RPMI8226 (cell line): ENCODE measurements around the gene CRIP2.

Source experiments
- DNase-seq: peaks from one replicate; pipeline ENCODE4 v3.0.0-alpha.2; 2015

CRIP2 gene, protein sequence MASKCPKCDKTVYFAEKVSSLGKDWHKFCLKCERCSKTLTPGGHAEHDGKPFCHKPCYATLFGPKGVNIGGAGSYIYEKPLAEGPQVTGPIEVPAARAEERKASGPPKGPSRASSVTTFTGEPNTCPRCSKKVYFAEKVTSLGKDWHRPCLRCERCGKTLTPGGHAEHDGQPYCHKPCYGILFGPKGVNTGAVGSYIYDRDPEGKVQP

DNA sequence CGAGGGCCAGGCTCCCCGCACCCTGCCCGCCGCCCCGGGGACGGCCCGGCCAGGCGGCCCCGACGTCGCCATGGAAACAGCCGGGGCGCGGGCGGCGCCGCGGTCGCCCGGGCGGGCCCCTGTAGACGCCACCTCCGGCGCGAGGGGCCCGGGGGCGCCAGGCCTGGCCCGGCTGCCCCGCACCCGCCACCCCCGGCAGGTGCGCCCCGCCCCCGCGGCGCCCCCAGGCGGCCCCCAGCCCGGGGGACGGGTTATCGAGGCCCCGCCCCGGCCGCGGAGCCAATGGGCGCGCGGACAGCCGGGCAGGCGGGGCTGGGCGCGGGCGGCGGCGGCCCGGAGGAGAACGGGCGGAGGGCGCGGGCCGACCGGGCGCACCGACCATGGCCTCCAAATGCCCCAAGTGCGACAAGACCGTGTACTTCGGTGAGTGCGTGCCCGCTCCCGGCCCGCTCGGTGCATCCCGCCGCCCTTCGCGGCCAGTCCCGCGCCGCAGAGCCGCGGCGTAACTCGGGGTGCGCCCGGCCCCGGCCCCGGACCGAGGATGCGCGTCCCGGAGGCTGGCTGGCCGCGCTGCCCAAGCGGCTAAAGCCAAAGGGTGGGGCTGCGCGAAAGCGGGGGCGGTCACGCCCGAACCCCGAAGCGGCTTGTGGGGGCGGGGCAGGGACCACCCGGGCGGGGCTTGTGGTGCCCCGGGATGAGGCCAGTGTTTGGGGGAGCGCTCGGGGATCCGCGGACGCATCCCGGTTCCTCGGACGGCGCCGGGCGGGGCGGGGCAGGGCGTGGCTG is at the start of gene CRIP2:
Gene CRIP2 (plus strand): TSS at position 339 of the 786 bp plus-strand sequence. CDS start 42 bp downstream, at position 381.
- DNase-seq, result peak; percentile 45

GRCh38 chr14:105424861-105425260 is 49.8 kb upstream of the CRIP2 start:
- no peak for DNase-seq

- DNase-seq, result no peak
Measured at GRCh38 chr14:105425823-105426247, 48.8 kb upstream of the CRIP2 start.

GRCh38 chr14:105426416-105427130 is 48.0 kb upstream of the CRIP2 start:
- no peak for DNase-seq

- DNase-seq, result no peak
Measured at GRCh38 chr14:105427412-105427811, 47.2 kb upstream of the CRIP2 start.

- no peak for DNase-seq
Measured at GRCh38 chr14:105427936-105428485, 46.6 kb upstream of the CRIP2 start.

GRCh38 chr14:105430042-105430441 is 44.6 kb upstream of the CRIP2 start:
- DNase-seq, result no peak

GRCh38 chr14:105430565-105430964 is 44.1 kb upstream of the CRIP2 start:
- DNase-seq, result no peak

DNA sequence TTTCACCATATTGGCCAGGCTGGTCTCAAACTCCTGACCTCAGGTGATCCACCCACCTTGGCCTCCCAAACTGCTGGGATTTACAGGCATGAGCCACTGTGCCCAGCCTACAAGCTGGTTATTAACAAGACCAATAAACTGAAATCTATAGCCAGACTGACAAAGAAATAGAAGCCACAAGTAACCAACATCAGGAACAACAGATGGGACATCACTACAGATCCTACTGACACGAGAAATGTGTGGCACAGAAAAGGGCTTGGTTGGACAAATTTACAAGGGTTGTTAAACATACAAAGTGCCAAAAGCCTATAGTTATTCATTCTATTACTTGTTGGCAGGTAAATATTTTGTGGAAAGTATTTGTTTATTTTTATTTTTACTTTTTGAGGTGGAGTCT is 43.4 kb upstream of the CRIP2 start:
- no peak for DNase-seq

- DNase-seq, result no peak
Measured at GRCh38 chr14:105432657-105433056, 42.0 kb upstream of the CRIP2 start.

- DNase-seq, result no peak
Measured at GRCh38 chr14:105433161-105433605, 41.4 kb upstream of the CRIP2 start.

DNA sequence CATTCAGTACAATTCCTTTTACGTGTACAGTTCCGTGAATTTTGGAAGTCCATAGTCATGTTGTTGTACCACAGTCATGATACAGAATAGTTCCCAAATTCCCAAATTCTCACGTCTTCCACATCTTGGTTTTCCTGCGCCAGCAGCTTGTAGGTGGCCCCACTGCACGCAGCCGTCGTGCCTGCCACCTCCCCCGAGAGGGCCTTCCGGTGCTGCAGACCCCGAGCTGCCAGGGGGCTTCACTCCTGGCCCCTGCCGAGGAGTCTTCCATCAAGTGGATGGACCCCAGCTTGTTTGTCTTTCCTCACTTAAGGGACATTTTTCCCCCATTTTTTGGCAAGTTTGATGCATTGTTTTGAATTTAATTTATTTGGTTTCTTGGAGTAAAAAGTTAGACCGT is 38.2 kb upstream of the CRIP2 start:
- no peak for DNase-seq

- DNase-seq, result peak; percentile 11
Measured at GRCh38 chr14:105436891-105437722, 37.5 kb upstream of the CRIP2 start.

GRCh38 chr14:105437723-105438500 is 36.7 kb upstream of the CRIP2 start:
- no peak for DNase-seq

GRCh38 chr14:105439179-105439578 is 35.4 kb upstream of the CRIP2 start:
- no peak for DNase-seq

DNA sequence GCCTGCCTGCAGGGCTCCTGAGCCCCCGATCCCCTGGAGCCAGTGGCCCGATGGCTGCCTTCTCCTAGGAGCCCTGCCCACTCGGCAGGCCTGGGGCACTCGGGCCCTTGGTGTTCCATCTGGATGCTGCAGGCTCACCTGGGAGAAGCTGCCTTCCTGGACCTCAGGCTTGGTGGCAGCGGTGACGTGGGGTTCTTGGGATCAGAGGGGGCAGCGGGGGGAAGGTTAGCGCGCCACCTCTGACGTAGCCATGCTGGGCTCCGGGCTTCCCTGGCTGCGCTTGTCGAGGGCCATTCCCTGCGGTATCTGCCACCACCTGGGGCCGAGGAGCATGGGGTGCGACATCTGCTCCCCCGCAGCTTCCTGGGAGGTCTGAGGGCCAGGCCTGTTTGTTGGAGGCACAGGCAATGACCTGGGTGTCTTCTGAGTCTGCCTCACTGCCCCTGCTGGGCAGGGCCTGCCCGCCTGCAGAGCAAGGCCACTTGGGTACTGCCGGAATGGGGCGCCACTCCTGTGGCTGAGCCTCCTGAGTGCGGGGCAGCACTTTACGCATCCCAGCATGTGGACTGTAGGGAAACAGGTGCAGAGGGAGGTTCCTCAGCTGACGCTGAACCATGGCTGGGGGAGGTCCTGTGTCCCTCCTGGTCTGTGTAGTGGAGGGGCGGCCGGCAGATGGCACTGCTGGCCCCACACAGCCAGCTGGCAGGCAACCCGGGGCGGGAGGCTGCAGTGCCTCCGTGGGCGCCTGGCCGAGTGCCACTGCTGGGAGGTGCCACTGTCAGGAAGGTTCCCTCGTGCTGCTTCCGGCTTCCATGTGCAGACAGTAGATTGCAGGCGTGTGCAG is 34.7 kb upstream of the CRIP2 start:
- DNase-seq, result no peak

DNA sequence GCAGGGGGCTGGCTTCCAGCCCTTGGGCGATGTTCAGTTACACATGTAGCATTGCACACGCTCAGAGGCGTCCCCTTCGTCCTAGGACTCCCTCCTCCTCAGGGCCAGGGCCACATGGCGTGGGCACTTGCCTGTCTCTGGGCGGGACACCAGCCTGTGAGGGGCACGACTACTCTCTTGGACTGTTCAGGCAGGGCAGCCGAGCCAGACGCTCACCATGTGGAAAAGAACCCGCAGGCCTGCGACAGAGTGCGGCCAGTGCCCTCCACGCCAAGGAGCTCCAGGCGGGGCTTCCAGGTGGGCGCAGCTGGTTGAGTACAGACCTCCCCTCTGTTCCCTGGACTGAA is 34.1 kb upstream of the CRIP2 start:
- no peak for DNase-seq

- no peak for DNase-seq
Measured at GRCh38 chr14:105440992-105441391, 33.6 kb upstream of the CRIP2 start.

DNA sequence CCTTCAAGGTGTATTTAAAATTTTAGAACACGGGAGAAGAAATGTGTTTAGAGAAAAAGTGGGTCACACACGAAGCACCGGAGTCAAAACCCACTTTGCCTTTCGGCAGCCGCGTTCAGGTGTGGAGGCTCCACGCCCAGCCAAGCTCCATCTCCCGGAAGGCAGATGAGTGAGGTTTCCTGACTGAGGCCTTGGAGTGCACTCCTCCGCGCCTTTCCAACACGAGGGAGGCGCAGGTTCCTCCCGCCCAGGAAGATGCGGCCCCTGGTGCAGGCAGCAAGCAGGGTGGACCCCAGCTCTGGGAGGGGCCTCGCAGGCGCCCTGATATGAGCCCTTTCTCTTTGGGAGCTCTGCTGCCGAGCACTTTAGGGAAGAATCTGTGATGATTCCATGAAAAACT is 32.5 kb upstream of the CRIP2 start:
- no peak for DNase-seq

DNA sequence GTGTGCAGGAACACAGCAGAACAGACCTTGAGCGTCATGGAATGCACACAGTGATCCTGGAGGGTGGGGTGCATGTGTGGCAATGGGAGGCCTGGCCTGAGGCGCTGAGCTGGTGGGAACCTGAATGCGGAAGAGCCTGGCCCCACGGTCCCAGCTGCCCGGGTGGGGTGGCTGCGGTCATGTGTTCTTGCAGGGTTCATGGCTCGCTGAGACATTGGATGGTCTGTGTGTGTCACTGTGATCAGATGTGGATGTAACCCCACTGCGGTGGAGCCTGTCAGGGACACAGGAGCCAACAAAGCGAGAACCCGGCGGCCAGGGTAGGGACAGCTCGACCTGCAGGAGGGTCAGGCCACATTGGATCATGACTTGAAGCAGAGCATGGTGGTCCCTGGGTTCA is 31.8 kb upstream of the CRIP2 start:
- no peak for DNase-seq

DNA sequence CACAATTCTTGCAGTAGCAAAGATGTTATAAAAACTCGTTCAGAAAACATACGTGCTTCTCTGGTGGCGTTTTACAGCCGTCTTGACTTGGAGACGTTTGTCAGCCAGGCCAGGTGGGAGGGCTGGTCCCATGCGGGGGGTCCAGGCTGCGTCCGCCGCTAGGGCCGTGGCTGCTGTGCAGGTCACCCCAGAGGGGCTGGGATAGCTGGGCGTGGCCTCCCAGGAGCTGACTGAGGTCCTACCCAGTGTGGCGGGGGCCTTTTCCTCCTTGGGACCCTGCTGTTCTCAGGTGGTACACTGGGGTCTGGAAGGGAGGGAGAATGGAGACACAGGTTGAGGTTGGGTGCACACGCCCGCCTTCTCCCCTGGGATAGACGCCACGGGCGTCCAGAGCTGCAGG is 29.8 kb upstream of the CRIP2 start:
- no peak for DNase-seq
